ENCODE data around the gene LILRA6. TPM values are rescaled to one million over a fixed set of nuclear protein-coding genes. Genes with fewer than 3 reads are reported as not detected.
"Not testable (repeated sequence)": the region's sequence is repeated elsewhere in the genome, so short reads cannot be mapped to it uniquely, and the experiment has no call there.

The LILRA6 gene
- total RNA-seq, 1 donor = 16.9 TPM

DNA sequence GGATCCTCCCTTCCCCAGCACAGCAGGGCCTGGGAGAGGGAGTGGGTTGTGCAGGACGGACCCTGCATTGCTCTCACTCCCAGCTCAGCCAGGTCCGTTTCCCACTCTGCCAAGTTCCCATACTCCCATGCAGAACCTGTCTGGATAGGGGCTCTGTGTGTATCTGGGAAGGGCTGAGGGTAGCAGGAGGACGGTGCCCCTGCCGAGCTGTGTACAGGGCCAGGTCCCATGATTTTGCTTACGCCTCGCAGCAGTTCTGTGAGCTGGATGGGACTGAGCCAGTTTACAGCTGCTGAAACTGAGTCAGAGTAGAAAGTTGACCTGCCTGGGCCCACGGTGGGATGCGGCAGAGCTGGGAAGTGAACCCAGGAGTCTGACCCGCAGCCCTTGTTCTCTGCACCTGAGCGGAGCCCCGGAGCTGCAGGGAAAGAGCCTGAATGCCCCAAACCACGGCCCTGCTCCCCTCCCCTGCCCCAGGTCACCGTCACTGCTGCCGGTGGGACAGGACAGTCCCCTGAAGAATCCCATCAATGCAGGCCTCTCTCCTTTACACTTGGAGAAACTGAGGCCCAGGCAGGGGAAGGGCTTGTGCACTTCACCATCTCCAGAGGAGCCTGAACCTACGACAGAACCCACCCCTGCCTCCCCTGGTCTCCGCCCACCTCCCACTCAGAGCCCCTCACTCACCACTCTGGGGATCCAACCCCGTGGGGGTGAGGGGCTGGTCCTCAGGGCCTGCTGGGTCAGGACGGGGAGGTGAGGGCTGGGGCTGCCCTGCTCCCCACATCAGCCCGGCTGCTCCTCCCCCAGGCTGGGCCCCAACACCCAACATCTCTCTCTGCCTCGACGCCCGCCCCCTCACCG is 11.0 kb upstream of the LILRA6 start:
- Histone ChIP-seq H3K4me3 (ENCODE audit: low read length) (no peak overlapping the region), H3K9me3 (ENCODE audit: low read depth, low read length) (no peaks in the 10 kb centered on the region), H3K27me3 (ENCODE audit: insufficient read depth, low read length) (no peaks in the 10 kb centered on the region), H3K4me1 (ENCODE audit: insufficient read depth, low read length) (peaks cover 11% of the 10 kb centered on the region)

DNA sequence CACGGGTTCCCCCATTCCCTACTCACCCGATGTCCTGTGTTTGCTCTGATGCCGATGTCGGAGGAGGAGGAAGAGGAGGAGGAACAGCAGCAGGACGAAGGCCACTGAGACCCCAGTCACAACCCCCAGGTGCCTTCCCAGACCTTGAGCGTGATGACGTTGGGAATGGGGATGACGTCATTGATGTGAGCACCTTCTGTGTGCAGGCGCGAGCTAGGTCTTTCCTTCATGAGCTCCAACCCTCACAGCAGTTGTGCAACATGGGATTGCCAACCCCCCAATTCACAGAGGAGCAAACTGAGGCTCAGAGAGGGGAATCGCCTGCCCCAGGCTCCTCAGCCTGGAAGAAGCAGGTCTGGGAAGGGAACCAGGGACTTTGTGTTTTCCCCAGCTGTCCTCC is 10.3 kb upstream of the LILRA6 start:
- no peaks in the 10 kb centered on the region for H3K9me3 ChIP-seq (ENCODE audit: low read depth, low read length)
- no peaks in the 10 kb centered on the region for H3K27me3 ChIP-seq (ENCODE audit: insufficient read depth, low read length)
- no peak overlapping the region for H3K4me3 ChIP-seq (ENCODE audit: low read length)
- peaks cover 18% of the 10 kb centered on the region for H3K4me1 ChIP-seq (ENCODE audit: insufficient read depth, low read length)

DNA sequence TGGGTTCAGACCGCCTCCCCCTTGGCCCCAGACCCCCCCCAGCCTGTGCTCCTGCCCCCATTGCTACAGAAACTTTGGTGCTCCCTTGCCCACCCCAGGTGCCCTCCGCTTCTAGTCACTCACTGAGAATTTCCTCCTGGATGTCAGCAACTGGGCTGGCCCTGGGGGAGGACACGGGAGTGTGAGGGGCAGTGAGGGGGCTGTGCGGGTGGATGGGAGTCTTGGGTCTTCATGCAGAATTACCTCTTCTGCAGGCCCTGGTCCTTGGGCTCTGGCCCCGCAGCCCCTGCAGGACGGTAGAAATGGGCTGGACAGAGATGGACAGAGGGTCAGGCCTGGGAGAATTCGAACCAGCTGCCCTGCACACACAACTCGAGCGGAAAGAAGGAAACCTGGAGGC is 9.7 kb upstream of the LILRA6 start:
- Histone ChIP-seq H3K27me3 (ENCODE audit: insufficient read depth, low read length) (no peaks in the 10 kb centered on the region), H3K9me3 (ENCODE audit: low read depth, low read length) (no peaks in the 10 kb centered on the region), H3K4me3 (ENCODE audit: low read length) (no peak overlapping the region), H3K4me1 (ENCODE audit: insufficient read depth, low read length) (peaks cover 24% of the 10 kb centered on the region)

DNA sequence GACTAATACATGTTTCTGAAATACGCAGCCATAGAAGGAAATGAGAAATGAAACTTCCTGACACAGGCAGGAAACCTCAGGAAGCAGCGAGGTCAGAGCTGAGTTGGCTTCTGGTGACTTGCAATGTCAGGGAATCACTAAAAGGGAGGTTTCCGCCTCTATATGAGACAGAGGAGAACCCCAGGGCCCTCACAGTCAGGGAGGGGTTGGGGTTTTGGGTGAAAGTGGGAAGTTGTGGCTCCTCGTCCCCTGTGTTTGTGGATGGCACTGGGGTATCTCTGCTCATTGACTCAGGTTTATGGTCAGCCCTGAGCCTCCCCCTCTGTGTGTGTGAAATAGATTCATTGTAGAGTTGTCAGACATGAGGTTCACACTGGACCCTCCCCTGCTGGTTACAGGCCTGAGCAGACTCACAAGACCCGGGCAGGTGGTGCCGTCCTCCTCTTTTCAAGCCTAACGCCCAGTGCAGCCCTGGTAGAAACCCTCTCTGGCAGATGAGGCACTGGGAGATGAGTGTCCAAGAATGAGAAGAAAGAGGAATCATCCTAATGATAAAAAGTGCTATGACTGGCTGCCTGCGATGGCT is 5.5 kb upstream of the LILRA6 start:
- peaks cover 32% of the 10 kb centered on the region for H3K4me1 ChIP-seq (ENCODE audit: insufficient read depth, low read length)
- no peaks in the 10 kb centered on the region for H3K9me3 ChIP-seq (ENCODE audit: low read depth, low read length)
- no peak overlapping the region for H3K4me3 ChIP-seq (ENCODE audit: low read length)
- no peaks in the 10 kb centered on the region for H3K27me3 ChIP-seq (ENCODE audit: insufficient read depth, low read length)

GRCh38 chr19:54247106-54247930 is 4.7 kb upstream of the LILRA6 start:
- Histone ChIP-seq H3K9me3 (ENCODE audit: low read depth, low read length) (no peaks in the 10 kb centered on the region), H3K4me1 (ENCODE audit: insufficient read depth, low read length) (peaks cover 32% of the 10 kb centered on the region), H3K27me3 (ENCODE audit: insufficient read depth, low read length) (no peaks in the 10 kb centered on the region), H3K4me3 (ENCODE audit: low read length) (no peak overlapping the region)

- Histone ChIP-seq H3K4me1 (ENCODE audit: insufficient read depth, low read length) (peaks cover 32% of the 10 kb centered on the region), H3K9me3 (ENCODE audit: low read depth, low read length) (no peaks in the 10 kb centered on the region), H3K27me3 (ENCODE audit: insufficient read depth, low read length) (no peaks in the 10 kb centered on the region), H3K4me3 (ENCODE audit: low read length) (no peak overlapping the region)
These were observed 3.3 kb upstream of the LILRA6 start for GRCh38 chr19:54245936-54246335.

DNA sequence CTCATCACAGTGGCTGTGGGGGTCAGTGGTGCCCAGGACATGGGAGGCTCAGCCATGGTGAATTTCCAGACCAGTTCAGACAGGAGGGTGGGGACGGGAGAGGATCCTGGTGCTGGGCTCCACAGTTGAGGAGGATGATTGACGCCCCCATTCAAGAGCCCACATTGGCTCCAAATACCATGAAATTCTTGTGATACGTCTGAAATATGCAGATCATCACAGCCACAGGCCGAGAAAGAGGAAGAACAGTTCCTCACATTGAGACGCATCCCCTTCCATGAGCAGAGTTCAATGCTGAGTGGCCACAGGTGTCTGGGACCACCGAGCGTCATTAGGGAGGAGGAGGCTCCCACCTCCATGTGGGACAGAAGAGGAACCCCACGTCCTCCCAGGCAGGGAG is 1.2 kb upstream of the LILRA6 start:
- H3K27me3 ChIP-seq (ENCODE audit: insufficient read depth, low read length); H3K9me3 ChIP-seq (ENCODE audit: low read depth, low read length); H3K4me3 ChIP-seq (ENCODE audit: low read length): not testable (repeated sequence)
- H3K4me1 ChIP-seq (ENCODE audit: insufficient read depth, low read length) = peaks cover 37% of the 10 kb centered on the region

DNA sequence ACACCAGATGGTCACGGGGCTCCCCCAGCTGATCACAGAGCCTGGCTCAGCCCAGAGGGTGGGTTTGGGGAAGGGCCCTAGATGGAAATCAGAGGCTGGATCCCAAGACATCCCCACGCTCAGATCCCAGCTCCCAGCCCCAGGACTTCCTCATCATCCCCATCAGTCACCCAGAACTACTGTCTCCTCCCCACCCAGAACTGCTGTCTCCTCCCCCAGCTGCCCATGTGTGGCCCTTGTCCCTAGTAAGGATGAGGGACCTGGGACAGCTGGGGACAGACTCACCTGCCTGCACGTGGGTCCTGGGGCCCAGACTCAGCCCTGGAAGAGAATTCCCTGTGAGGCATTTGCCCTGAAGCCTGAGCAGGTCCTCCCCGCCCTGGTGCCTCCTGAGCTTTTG is 356 bp downstream of the LILRA6 start:
- H3K9me3 ChIP-seq (ENCODE audit: low read depth, low read length); H3K4me3 ChIP-seq (ENCODE audit: low read length); H3K27me3 ChIP-seq (ENCODE audit: insufficient read depth, low read length): not testable (repeated sequence)
- H3K4me1 ChIP-seq (ENCODE audit: insufficient read depth, low read length) = peaks cover 22% of the 10 kb centered on the region

- peaks cover 11% of the 10 kb centered on the region for H3K4me1 ChIP-seq (ENCODE audit: insufficient read depth, low read length)
- H3K27me3 ChIP-seq (ENCODE audit: insufficient read depth, low read length); H3K4me3 ChIP-seq (ENCODE audit: low read length); H3K9me3 ChIP-seq (ENCODE audit: low read depth, low read length): not testable (repeated sequence)
These were observed 1.9 kb downstream of the LILRA6 start for GRCh38 chr19:54240372-54241336.

- H3K4me3 ChIP-seq (ENCODE audit: low read length); H3K27me3 ChIP-seq (ENCODE audit: insufficient read depth, low read length); H3K9me3 ChIP-seq (ENCODE audit: low read depth, low read length): not testable (repeated sequence)
- peaks cover 12% of the 10 kb centered on the region for H3K4me1 ChIP-seq (ENCODE audit: insufficient read depth, low read length)
These were observed 2.9 kb downstream of the LILRA6 start for GRCh38 chr19:54239491-54240371.

GRCh38 chr19:54233941-54234340 is 8.6 kb downstream of the LILRA6 start:
- no peaks in the 10 kb centered on the region for H3K27me3 ChIP-seq (ENCODE audit: insufficient read depth, low read length)
- peaks cover 20% of the 10 kb centered on the region for H3K4me1 ChIP-seq (ENCODE audit: insufficient read depth, low read length)
- no peaks in the 10 kb centered on the region for H3K9me3 ChIP-seq (ENCODE audit: low read depth, low read length)
- no peak overlapping the region for H3K4me3 ChIP-seq (ENCODE audit: low read length)

DNA sequence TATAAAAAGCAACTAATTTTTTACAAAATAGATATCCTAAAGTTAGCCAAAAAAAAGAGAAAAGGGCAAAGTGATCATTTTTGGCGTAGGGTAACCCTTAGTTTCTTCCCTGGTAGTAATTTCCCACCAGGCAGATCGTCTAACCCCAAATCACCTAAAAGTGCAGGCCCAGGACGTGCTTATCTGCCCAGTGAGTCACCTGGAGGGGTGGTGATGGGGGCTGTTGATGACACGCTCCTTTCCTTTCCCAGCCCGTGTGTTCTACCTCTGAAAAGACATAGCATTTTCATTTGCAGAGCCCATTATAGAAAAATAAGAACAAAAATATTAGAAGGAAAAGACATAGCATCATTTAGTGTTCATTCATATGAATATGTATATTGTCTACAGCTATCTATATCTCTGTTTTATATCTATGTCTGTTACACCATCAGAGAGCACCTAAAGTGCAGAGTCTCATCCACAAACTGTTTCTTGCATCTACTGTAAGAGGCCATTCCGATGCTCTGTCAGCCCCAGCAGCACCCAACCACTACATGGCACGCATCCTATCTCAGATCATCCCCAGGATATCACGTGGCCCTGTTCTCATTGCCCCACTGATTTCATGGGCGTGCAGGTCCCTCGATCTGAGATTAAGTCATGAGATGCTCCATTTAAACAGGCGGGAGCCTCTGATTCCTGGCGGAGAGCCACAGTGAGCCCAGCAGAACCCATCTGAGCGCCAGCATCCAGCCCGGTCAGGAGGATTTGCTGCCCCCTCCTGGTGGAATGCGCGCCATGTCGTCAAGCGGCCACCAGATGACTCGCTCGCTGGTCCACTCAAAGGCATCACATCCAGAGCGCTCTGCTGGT is 11.3 kb downstream of the LILRA6 start:
- H3K27me3 ChIP-seq (ENCODE audit: insufficient read depth, low read length) = no peaks in the 10 kb centered on the region
- H3K4me1 ChIP-seq (ENCODE audit: insufficient read depth, low read length) = peaks cover 15% of the 10 kb centered on the region
- H3K9me3 ChIP-seq (ENCODE audit: low read depth, low read length) = no peaks in the 10 kb centered on the region
- no peak overlapping the region for H3K4me3 ChIP-seq (ENCODE audit: low read length)

- no peak overlapping the region for H3K4me3 ChIP-seq (ENCODE audit: low read length)
- no peaks in the 10 kb centered on the region for H3K9me3 ChIP-seq (ENCODE audit: low read depth, low read length)
- no peaks in the 10 kb centered on the region for H3K27me3 ChIP-seq (ENCODE audit: insufficient read depth, low read length)
- peaks cover 15% of the 10 kb centered on the region for H3K4me1 ChIP-seq (ENCODE audit: insufficient read depth, low read length)
These were observed 12.6 kb downstream of the LILRA6 start for GRCh38 chr19:54230031-54230430.
